Calu3 (cell line): ENCODE data around the gene SYDE2. TPM values are rescaled to one million over a fixed set of nuclear protein-coding genes. Genes with fewer than 3 reads are reported as not detected.

Experiments
- BruUV-seq: library from RNA; stranded (reverse); fragments of 400-500 nt; replicated peaks from 2 replicates; lab custom pipeline; 2021; lab: Mats Ljungman, UMichigan
- CTCF ChIA-PET: fragments of 300-600 bp; sonication (Branson Sonifier 250); formaldehyde crosslinking; loops from one replicate; lab custom pipeline; 2022; ENCODE audit warnings: antibody characterized with exemption; lab: Charles Lee
- DNase-seq: peaks from one replicate; pipeline ENCODE4 v3.0.0; 2022
- H3K27ac Mint-ChIP-seq: one replicate; pipeline ENCODE4 v1.8.0; 2022; ENCODE audit warnings: mixed read lengths; ENCODE audit not compliant: unreplicated experiment
- H3K27me3 Mint-ChIP-seq: one replicate; pipeline ENCODE4 v1.8.0; 2022; ENCODE audit warnings: mixed read lengths; ENCODE audit not compliant: unreplicated experiment
- H3K36me3 Mint-ChIP-seq: one replicate; pipeline ENCODE4 v1.8.0; 2022; ENCODE audit warnings: mild to moderate bottlenecking, moderate library complexity, mixed read lengths; ENCODE audit not compliant: insufficient read depth, unreplicated experiment
- H3K4me1 Mint-ChIP-seq: one replicate; pipeline ENCODE4 v1.8.0; 2022; ENCODE audit warnings: mild to moderate bottlenecking, low read depth, mixed read lengths; ENCODE audit not compliant: unreplicated experiment
- H3K4me3 Mint-ChIP-seq: one replicate; pipeline ENCODE4 v1.8.0; 2022; ENCODE audit warnings: mild to moderate bottlenecking, low read depth, moderate library complexity, mixed read lengths; ENCODE audit not compliant: unreplicated experiment
- H3K9me3 Mint-ChIP-seq: one replicate; pipeline ENCODE4 v1.8.0; 2022; ENCODE audit warnings: low read depth, mixed read lengths; ENCODE audit not compliant: unreplicated experiment
- CTCF ChIP-seq: fragments of 200-600 bp; IDR thresholded peaks from one replicate; pipeline ENCODE4 v1.8.0; 2022; ENCODE audit warnings: antibody characterized with exemption; ENCODE audit not compliant: unreplicated experiment
- intact Hi-C: fragments of 100-400 bp; cut with micrococcal nuclease; formaldehyde crosslinking; loops from one replicate; pipeline ENCODE4 v1.10.0; 2022; ENCODE audit not compliant: unreplicated experiment
- total RNA-seq: library from RNA; stranded (reverse); gene quantifications from 2 replicates; pipeline ENCODE4 v1.2.3, GENCODE V29; 2022

The SYDE2 gene
- total RNA-seq, 1 experiment from 2014 or later = 10.4 TPM

- no peaks in the 10 kb centered on the region for H3K9me3 Mint-ChIP-seq
- H3K36me3 Mint-ChIP-seq = no peaks in the 10 kb centered on the region
- no peak for DNase-seq
- H3K4me1 Mint-ChIP-seq = no peaks in the 10 kb centered on the region
- BruUV-seq = no TSS peak
- CTCF ChIA-PET = interaction anchor here (0.6 kb wide), 1 partner anchor 191 kb away, joined by 3 read pairs; no protein-coding TSS in a partner anchor
- no peak overlapping the region for H3K4me3 Mint-ChIP-seq
- no peak overlapping the region for H3K27ac Mint-ChIP-seq
- no peak for TF ChIP-seq CTCF
- intact Hi-C loops = no loop called here
- H3K27me3 Mint-ChIP-seq = no peaks in the 10 kb centered on the region
These were observed 31.9 kb downstream of the SYDE2 start for GRCh38 chr1:85168884-85169283.

GRCh38 chr1:85166351-85166750, 34.5 kb downstream of the SYDE2 start:
- no peak for TF ChIP-seq CTCF
- no peak overlapping the region for H3K4me3 Mint-ChIP-seq
- no peaks in the 10 kb centered on the region for H3K4me1 Mint-ChIP-seq
- CTCF ChIA-PET = interaction anchor here (0.7 kb wide), 1 partner anchor 160 kb away, joined by 6 read pairs; no protein-coding TSS in a partner anchor
- H3K9me3 Mint-ChIP-seq = no peaks in the 10 kb centered on the region
- H3K27ac Mint-ChIP-seq = no peak overlapping the region
- no TSS peak for BruUV-seq
- intact Hi-C loops = no loop called here
- no peaks in the 10 kb centered on the region for H3K27me3 Mint-ChIP-seq
- DNase-seq = no peak
- no peaks in the 10 kb centered on the region for H3K36me3 Mint-ChIP-seq

GRCh38 chr1:85158910-85159309, 41.9 kb downstream of the SYDE2 start:
- Mint-ChIP-seq H3K4me3 (no peak overlapping the region), H3K4me1 (no peaks in the 10 kb centered on the region), H3K9me3 (no peaks in the 10 kb centered on the region), H3K27ac (no peak overlapping the region), H3K36me3 (no peaks in the 10 kb centered on the region), H3K27me3 (no peaks in the 10 kb centered on the region)
- BruUV-seq = no TSS peak
- intact Hi-C loops = no loop called here
- CTCF ChIA-PET = no interaction called here
- no peak for TF ChIP-seq CTCF
- DNase-seq = no peak

- intact Hi-C loops = no loop called here
- H3K4me1 Mint-ChIP-seq = no peaks in the 10 kb centered on the region
- no peaks in the 10 kb centered on the region for H3K9me3 Mint-ChIP-seq
- no peak overlapping the region for H3K4me3 Mint-ChIP-seq
- no peak for TF ChIP-seq CTCF
- CTCF ChIA-PET = no interaction called here
- no peaks in the 10 kb centered on the region for H3K36me3 Mint-ChIP-seq
- no peak overlapping the region for H3K27ac Mint-ChIP-seq
- H3K27me3 Mint-ChIP-seq = no peaks in the 10 kb centered on the region
- DNase-seq = no peak
- no TSS peak for BruUV-seq
These were observed 43.4 kb downstream of the SYDE2 start for GRCh38 chr1:85157436-85157835.
